Muscle of back (tissue), 11 donors: ENCODE data around the gene TAS2R4. TPM values are rescaled to one million over a fixed set of nuclear protein-coding genes. Genes with fewer than 3 reads are reported as not detected.
"Not testable (repeated sequence)": the region's sequence is repeated elsewhere in the genome, so short reads cannot be mapped to it uniquely, and the experiment has no call there.

ENCODE experiments used
- DNase-seq, 3 donors: peaks; one replicate each; pipeline versions ENCODE4 v3.0.0 to v3.0.0-alpha.2; 2013
- polyA plus RNA-seq, 10 donors: library from polyadenylated mRNA; unstranded; fragments of 120-200 nt; gene quantifications; one replicate each; pipeline ENCODE4 v1.2.1, GENCODE V29; 2013; ENCODE audit not compliant: insufficient read length in 10 of 10

The TAS2R4 gene
- polyA plus RNA-seq, 10 donors, result 0.36 to 2.7 (median 0.73) TPM

- DNase-seq, result no peak
Measured at GRCh38 chr7:141820067-141820466, 43.6 kb downstream of the TAS2R4 start.

GRCh38 chr7:141822432-141822831 is 46.0 kb downstream of the TAS2R4 start:
- DNase-seq, result not testable (repeated sequence)

Other genes starting within 250 kb of the TAS2R4 start
- 10 to 100 TPM; 13.9 to 25.3 (median 19.4) TPM for gene AGK, start 225.3 kb upstream of the TAS2R4 start, polyA plus RNA-seq
- 10 to 100 TPM in 2 of 10 donors, 1 to 10 TPM in 8; 5.9 to 11.0 (median 8.8) TPM for gene DENND11, start 74.5 kb upstream of the TAS2R4 start, polyA plus RNA-seq
- under 1 TPM in 7 of 10 donors, not detected in 3; 0.04 to 0.31 (median 0.15) TPM for gene WEE2, start 68.3 kb upstream of the TAS2R4 start, polyA plus RNA-seq
- gene SSBP1, start 38.3 kb upstream of the TAS2R4 start, polyA plus RNA-seq, result 100 to 1,000 TPM in 4 of 10 donors, 10 to 100 TPM in 6; 83.8 to 114 (median 96.2) TPM
- gene TAS2R3, start 12.6 kb upstream of the TAS2R4 start, polyA plus RNA-seq, result under 1 TPM in 9 of 10 donors, not detected in 1; 0.12 to 0.58 (median 0.50) TPM
- 1 to 10 TPM in 6 of 10 donors, under 1 TPM in 4; 0.32 to 3.8 (median 1.1) TPM for gene TAS2R5, start 13.5 kb downstream of the TAS2R4 start, polyA plus RNA-seq
- gene PRSS37, start 64.8 kb downstream of the TAS2R4 start, polyA plus RNA-seq, result under 1 TPM in 6 of 10 donors, not detected in 4; 0.07 to 0.30 (median 0.19) TPM
- gene OR9A4, start 139.7 kb downstream of the TAS2R4 start, polyA plus RNA-seq, result not detected
- gene CLEC5A, start 170.3 kb downstream of the TAS2R4 start, polyA plus RNA-seq, result under 1 TPM; 0.05 to 0.57 (median 0.39) TPM
- under 1 TPM in 8 of 10 donors, not detected in 2; 0.15 to 0.47 (median 0.24) TPM for gene TAS2R38, start 197.1 kb downstream of the TAS2R4 start, polyA plus RNA-seq
- gene MGAM, start 219.2 kb downstream of the TAS2R4 start, polyA plus RNA-seq, result under 1 TPM; 0.11 to 0.40 (median 0.25) TPM